Measurements from ENCODE around the gene CACNA1C. TPM values are rescaled to one million over a fixed set of nuclear protein-coding genes. Genes with fewer than 3 reads are reported as not detected.

CACNA1C gene
- total and polyA plus RNA-seq, 2 donors (not counting 1 experiment from before 2014, with no cell fraction given): 7.6 to 11.4 TPM

- H3K27me3 ChIP-seq (ENCODE audit: control insufficient read depth, insufficient read depth, low read length): no peaks in the 10 kb centered on the region
- peak overlapping the region; percentile 42 for H3K4me2 ChIP-seq (ENCODE audit: extremely low read depth, insufficient read depth, low read length)
- H3K79me2 ChIP-seq (ENCODE audit: control insufficient read depth, insufficient read depth, low read length): no peaks in the 10 kb centered on the region
- H3K4me1 ChIP-seq (ENCODE audit: control insufficient read depth, extremely low read depth, insufficient read depth, low read length): peaks cover 48% of the 10 kb centered on the region
- H3K9me3 ChIP-seq (ENCODE audit: control insufficient read depth, insufficient read depth, low read depth, low read length): no peaks in the 10 kb centered on the region
- H2AFZ ChIP-seq (ENCODE audit: low read length): no peak overlapping the region
- H3K4me3 ChIP-seq (replicated peaks in 1 of 4; ENCODE audit: control extremely low read depth in 1 of 4, insufficient read depth in 1 of 4, low read depth in 3 of 4, low read length in 4 of 4): peak overlapping the region in 1 of 4 experiments; percentile 24
- DNase-seq (ENCODE audit: low read depth in 2 of 2): peak; percentile 67 to 73
- H3K36me3 ChIP-seq (ENCODE audit: control insufficient read depth, insufficient read depth, low read length): no peaks in the 10 kb centered on the region
- TF ChIP-seq EZH2 (IDR thresholded peaks at IDR 0.05; ENCODE audit: low read length, missing control alignments): no peak
- TF ChIP-seq CTCF (conservative IDR thresholded peaks at IDR 0.05 in 1 of 2, IDR thresholded peaks at IDR 0.05 in 1 of 2; ENCODE audit: low read depth in 1 of 2, low read length in 2 of 2): no peak
- H3K27ac ChIP-seq (ENCODE audit: insufficient read depth, low read length): peak overlapping the region; percentile 85
- peak overlapping the region; percentile 64 for H3K9ac ChIP-seq (ENCODE audit: insufficient read depth, low read length)
- H4K20me1 ChIP-seq (ENCODE audit: control insufficient read depth, extremely low read depth, insufficient read depth, low read length): no peaks in the 10 kb centered on the region
Observed at GRCh38 chr12:2283916-2284315, 231.1 kb downstream of the CACNA1C start.

- DNase-seq (ENCODE audit: low read depth in 2 of 2): peak; percentile 85 to 94
- H3K27ac ChIP-seq (ENCODE audit: insufficient read depth, low read length): peak overlapping the region; percentile 85
- H3K79me2 ChIP-seq (ENCODE audit: control insufficient read depth, insufficient read depth, low read length): no peaks in the 10 kb centered on the region
- H4K20me1 ChIP-seq (ENCODE audit: control insufficient read depth, extremely low read depth, insufficient read depth, low read length): no peaks in the 10 kb centered on the region
- TF ChIP-seq CTCF (conservative IDR thresholded peaks at IDR 0.05 in 1 of 2, IDR thresholded peaks at IDR 0.05 in 1 of 2; ENCODE audit: low read depth in 1 of 2, low read length in 2 of 2): no peak
- no peak for TF ChIP-seq EZH2 (IDR thresholded peaks at IDR 0.05; ENCODE audit: low read length, missing control alignments)
- no peaks in the 10 kb centered on the region for H3K27me3 ChIP-seq (ENCODE audit: control insufficient read depth, insufficient read depth, low read length)
- H2AFZ ChIP-seq (ENCODE audit: low read length): peak overlapping the region; percentile 46
- no peaks in the 10 kb centered on the region for H3K36me3 ChIP-seq (ENCODE audit: control insufficient read depth, insufficient read depth, low read length)
- H3K4me2 ChIP-seq (ENCODE audit: extremely low read depth, insufficient read depth, low read length): peak overlapping the region; percentile 64
- H3K4me3 ChIP-seq (replicated peaks in 1 of 4; ENCODE audit: control extremely low read depth in 1 of 4, insufficient read depth in 1 of 4, low read depth in 3 of 4, low read length in 4 of 4): peak overlapping the region in 1 of 4 experiments; percentile 24
- peak overlapping the region; percentile 9 for H3K9ac ChIP-seq (ENCODE audit: insufficient read depth, low read length)
- peaks cover 48% of the 10 kb centered on the region for H3K4me1 ChIP-seq (ENCODE audit: control insufficient read depth, extremely low read depth, insufficient read depth, low read length)
- no peaks in the 10 kb centered on the region for H3K9me3 ChIP-seq (ENCODE audit: control insufficient read depth, insufficient read depth, low read depth, low read length)
Observed at GRCh38 chr12:2284321-2284813, 231.6 kb downstream of the CACNA1C start.

GRCh38 chr12:2284857-2285256, 232.1 kb downstream of the CACNA1C start:
- peak overlapping the region; percentile 64 for H3K4me2 ChIP-seq (ENCODE audit: extremely low read depth, insufficient read depth, low read length)

More at GRCh38 chr12:2284857-2285256, 232.1 kb downstream of the CACNA1C start:
- Histone ChIP-seq H3K36me3 (ENCODE audit: control insufficient read depth, insufficient read depth, low read length) (no peaks in the 10 kb centered on the region), H3K4me3 (replicated peaks in 1 of 4; ENCODE audit: control extremely low read depth in 1 of 4, insufficient read depth in 1 of 4, low read depth in 3 of 4, low read length in 4 of 4) (peak overlapping the region in 1 of 4 experiments; percentile 24), H3K9ac (ENCODE audit: insufficient read depth, low read length) (peak overlapping the region; percentile 9), H4K20me1 (ENCODE audit: control insufficient read depth, extremely low read depth, insufficient read depth, low read length) (no peaks in the 10 kb centered on the region), H2AFZ (ENCODE audit: low read length) (peak overlapping the region; percentile 46), H3K27me3 (ENCODE audit: control insufficient read depth, insufficient read depth, low read length) (no peaks in the 10 kb centered on the region), H3K27ac (ENCODE audit: insufficient read depth, low read length) (peak overlapping the region; percentile 85), H3K79me2 (ENCODE audit: control insufficient read depth, insufficient read depth, low read length) (no peaks in the 10 kb centered on the region), H3K4me1 (ENCODE audit: control insufficient read depth, extremely low read depth, insufficient read depth, low read length) (peaks cover 48% of the 10 kb centered on the region), H3K9me3 (ENCODE audit: control insufficient read depth, insufficient read depth, low read depth, low read length) (no peaks in the 10 kb centered on the region)
- peak; percentile 77 to 79 for DNase-seq (ENCODE audit: low read depth in 2 of 2)
- TF ChIP-seq CTCF (conservative IDR thresholded peaks at IDR 0.05 in 1 of 2, IDR thresholded peaks at IDR 0.05 in 1 of 2; ENCODE audit: low read depth in 1 of 2, low read length in 2 of 2) (peak; percentile 67 to 79), EZH2 (IDR thresholded peaks at IDR 0.05; ENCODE audit: low read length, missing control alignments) (no peak)
